ENCODE measurements around the gene FAIM. TPM values are rescaled to one million over a fixed set of nuclear protein-coding genes. Genes with fewer than 3 reads are reported as not detected.
"Not testable (repeated sequence)": the region's sequence is repeated elsewhere in the genome, so short reads cannot be mapped to it uniquely, and the experiment has no call there.

FAIM gene
- polyA plus RNA-seq, 4 donors: 4.1 to 10.4 (median 7.2) TPM

DNA sequence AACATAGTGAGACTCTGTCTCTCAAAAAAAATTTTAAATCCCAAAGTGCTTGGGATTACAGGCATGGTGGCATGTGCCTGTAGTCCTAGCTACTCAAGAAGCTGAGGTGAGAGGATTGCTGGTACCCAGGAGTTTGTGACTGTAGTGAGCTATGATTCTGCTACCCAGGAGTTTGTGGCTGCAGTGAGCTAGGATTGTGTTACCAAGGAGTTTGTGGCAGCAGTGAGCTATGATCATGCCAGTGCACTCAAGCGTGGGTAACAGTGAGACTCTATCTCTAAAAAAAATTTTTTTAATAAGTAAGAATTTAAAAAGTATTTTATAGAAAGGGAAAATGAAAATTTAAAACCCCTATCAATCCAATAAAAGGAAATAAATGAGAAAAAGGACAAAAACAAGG lies 69.5 kb downstream of the FAIM start:
- Histone ChIP-seq H3K27me3 (ENCODE audit: control insufficient read depth in 3 of 3, insufficient read depth in 3 of 3, low read length in 3 of 3) (no peaks in the 10 kb centered on the region), H3K27ac (ENCODE audit: low read depth in 1 of 3, low read length in 2 of 3) (no peak overlapping the region), H3K4me1 (ENCODE audit: control insufficient read depth in 3 of 3, insufficient read depth in 2 of 3, low read depth in 1 of 3, low read length in 2 of 3) (peaks cover 0 to 6% (median 0%) of the 10 kb centered on the region in 3 donors), H3K36me3 (ENCODE audit: control insufficient read depth in 3 of 3, insufficient read depth in 2 of 3, low read depth in 1 of 3, low read length in 3 of 3) (peaks cover 0 to 40% (median 9%) of the 10 kb centered on the region in 3 donors), H3K9me3 (ENCODE audit: control insufficient read depth in 2 of 2, insufficient read depth in 1 of 2, low read depth in 1 of 2, low read length in 1 of 2) (peaks cover 0 to 16% of the 10 kb centered on the region in 2 donors), H3K4me3 (ENCODE audit: low read depth in 1 of 3, low read length in 3 of 3) (no peak overlapping the region)
- no peak for FAIRE-seq
- WGBS, 3 donors: 83 to 100% (median 98%) methylated on average over 1 of the region's 1 CpG
- no peak for DNase-seq

GRCh38 chr3:138678874-138679392 lies 70.4 kb downstream of the FAIM start:
- H3K4me3 ChIP-seq (ENCODE audit: low read depth in 1 of 3, low read length in 3 of 3): no peak overlapping the region
- peaks cover 0 to 42% (median 9%) of the 10 kb centered on the region in 3 donors for H3K36me3 ChIP-seq (ENCODE audit: control insufficient read depth in 3 of 3, insufficient read depth in 2 of 3, low read depth in 1 of 3, low read length in 3 of 3)
- peaks cover 0 to 2% (median 0%) of the 10 kb centered on the region in 3 donors for H3K4me1 ChIP-seq (ENCODE audit: control insufficient read depth in 3 of 3, insufficient read depth in 2 of 3, low read depth in 1 of 3, low read length in 2 of 3)
- no peaks in the 10 kb centered on the region for H3K27me3 ChIP-seq (ENCODE audit: control insufficient read depth in 3 of 3, insufficient read depth in 3 of 3, low read length in 3 of 3)
- WGBS, 3 donors: 88 to 92% (median 89%) methylated on average over 5 of the region's 5 CpGs
- DNase-seq (no peak), FAIRE-seq (no peak)
- peaks cover 0 to 15% of the 10 kb centered on the region in 2 donors for H3K9me3 ChIP-seq (ENCODE audit: control insufficient read depth in 2 of 2, insufficient read depth in 1 of 2, low read depth in 1 of 2, low read length in 1 of 2)
- H3K27ac ChIP-seq (ENCODE audit: low read depth in 1 of 3, low read length in 2 of 3): no peak overlapping the region

GRCh38 chr3:138680974-138681373 lies 72.4 kb downstream of the FAIM start:
- not testable (repeated sequence) for FAIRE-seq; H3K4me1 ChIP-seq (ENCODE audit: control insufficient read depth in 3 of 3, insufficient read depth in 2 of 3, low read depth in 1 of 3, low read length in 2 of 3); H3K27ac ChIP-seq (ENCODE audit: low read depth in 1 of 3, low read length in 2 of 3); H3K27me3 ChIP-seq (ENCODE audit: control insufficient read depth in 3 of 3, insufficient read depth in 3 of 3, low read length in 3 of 3); DNase-seq; H3K9me3 ChIP-seq (ENCODE audit: control insufficient read depth in 2 of 2, insufficient read depth in 1 of 2, low read depth in 1 of 2, low read length in 1 of 2); H3K4me3 ChIP-seq (ENCODE audit: low read depth in 1 of 3, low read length in 3 of 3)
- 93 to 99% (median 96%) methylated on average over 6 of the region's 6 CpGs for WGBS, 3 donors
- H3K36me3 ChIP-seq (ENCODE audit: control insufficient read depth in 3 of 3, insufficient read depth in 2 of 3, low read depth in 1 of 3, low read length in 3 of 3): peaks cover 0 to 44% (median 8%) of the 10 kb centered on the region in 3 donors

DNA sequence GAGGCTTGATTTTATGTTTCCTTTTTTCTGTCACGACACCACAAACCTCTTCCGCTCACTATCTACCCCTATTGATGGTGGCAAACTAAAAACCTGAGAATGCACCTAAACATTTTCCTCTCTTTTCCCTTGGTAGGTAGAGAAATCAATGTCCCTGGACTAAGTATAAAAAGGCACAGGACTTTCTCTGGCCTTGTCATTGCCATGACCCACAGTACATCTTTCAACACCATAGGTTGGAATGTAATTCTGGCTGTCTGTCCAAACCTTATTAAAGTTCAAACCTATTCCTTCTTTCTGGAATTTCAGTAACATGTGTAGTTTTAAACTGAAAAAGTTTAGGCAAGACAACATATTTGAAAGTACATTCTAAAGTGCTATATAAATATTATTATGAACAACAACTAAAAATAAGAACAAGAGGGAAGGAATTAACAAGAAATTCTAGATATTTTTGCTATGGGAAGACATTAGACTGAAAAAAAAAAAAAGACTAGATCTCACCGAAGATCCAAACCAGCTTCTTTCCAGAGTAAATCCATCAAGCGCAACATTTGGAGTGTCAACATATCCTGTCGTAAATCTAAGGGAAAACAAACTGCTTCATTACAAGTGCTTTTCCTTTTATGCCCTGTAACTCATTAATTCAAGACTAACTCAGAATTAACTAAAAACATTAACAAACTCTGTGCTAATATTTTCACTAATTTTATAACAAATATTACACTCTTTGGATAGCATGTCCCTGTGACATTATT lies 73.1 kb downstream of the FAIM start:
- no peak for FAIRE-seq
- Histone ChIP-seq H3K9me3 (ENCODE audit: control insufficient read depth in 2 of 2, insufficient read depth in 1 of 2, low read depth in 1 of 2, low read length in 1 of 2) (peaks cover 0 to 7% of the 10 kb centered on the region in 2 donors), H3K36me3 (ENCODE audit: control insufficient read depth in 3 of 3, insufficient read depth in 2 of 3, low read depth in 1 of 3, low read length in 3 of 3) (peaks cover 0 to 45% (median 6%) of the 10 kb centered on the region in 3 donors), H3K27ac (ENCODE audit: low read depth in 1 of 3, low read length in 2 of 3) (no peak overlapping the region), H3K4me3 (ENCODE audit: low read depth in 1 of 3, low read length in 3 of 3) (no peak overlapping the region), H3K4me1 (ENCODE audit: control insufficient read depth in 3 of 3, insufficient read depth in 2 of 3, low read depth in 1 of 3, low read length in 2 of 3) (no peaks in the 10 kb centered on the region), H3K27me3 (ENCODE audit: control insufficient read depth in 3 of 3, insufficient read depth in 3 of 3, low read length in 3 of 3) (no peaks in the 10 kb centered on the region)
- no peak for DNase-seq
- WGBS, 3 donors: 78 to 85% (median 78%) methylated on average over 5 of the region's 5 CpGs

DNA sequence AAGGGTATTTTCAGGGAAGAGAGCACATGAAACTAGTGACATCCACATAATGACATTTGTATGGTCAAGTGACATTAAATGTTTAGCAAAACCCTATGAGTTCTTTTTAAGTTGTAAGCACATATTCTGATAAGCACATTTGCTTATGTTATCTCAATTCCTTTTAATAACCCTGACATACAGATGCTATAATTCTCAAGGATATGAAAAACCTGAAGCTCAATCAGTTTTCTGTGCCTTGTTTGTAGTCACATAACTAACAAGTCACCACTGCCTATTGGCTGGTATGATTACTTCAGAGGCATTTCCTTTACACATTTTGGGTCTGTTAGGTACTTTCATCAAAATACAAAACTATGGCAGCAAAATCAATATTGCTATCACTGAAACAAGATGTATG lies 74.1 kb downstream of the FAIM start:
- Histone ChIP-seq H3K9me3 (ENCODE audit: control insufficient read depth in 2 of 2, insufficient read depth in 1 of 2, low read depth in 1 of 2, low read length in 1 of 2) (no peaks in the 10 kb centered on the region), H3K27ac (ENCODE audit: low read depth in 1 of 3, low read length in 2 of 3) (no peak overlapping the region), H3K4me1 (ENCODE audit: control insufficient read depth in 3 of 3, insufficient read depth in 2 of 3, low read depth in 1 of 3, low read length in 2 of 3) (no peaks in the 10 kb centered on the region), H3K4me3 (ENCODE audit: low read depth in 1 of 3, low read length in 3 of 3) (no peak overlapping the region), H3K36me3 (ENCODE audit: control insufficient read depth in 3 of 3, insufficient read depth in 2 of 3, low read depth in 1 of 3, low read length in 3 of 3) (peaks cover 0 to 41% (median 7%) of the 10 kb centered on the region in 3 donors), H3K27me3 (ENCODE audit: control insufficient read depth in 3 of 3, insufficient read depth in 3 of 3, low read length in 3 of 3) (no peaks in the 10 kb centered on the region)
- DNase-seq: no peak
- no peak for FAIRE-seq

Other genes with a start within 250 kb of the FAIM start
- 1 to 10 TPM in 1 of 4 donors, under 1 TPM in 2, not detected in 1; 0.22 to 1.4 (median 0.31) TPM for gene ESYT3, start 174.2 kb upstream of the FAIM start, polyA plus RNA-seq
- 10 to 100 TPM; 15.2 to 23.5 (median 20.4) TPM for gene CEP70, start 14.5 kb upstream of the FAIM start, polyA plus RNA-seq
- gene PIK3CB, start 226.2 kb downstream of the FAIM start, polyA plus RNA-seq: 10 to 100 TPM; 16.2 to 57.1 (median 19.2) TPM

Data from small intestine (tissue), 7 donors.